ENCODE data around the gene STK33. TPM values are rescaled to one million over a fixed set of nuclear protein-coding genes. Genes with fewer than 3 reads are reported as not detected.

Gene STK33
- total RNA-seq = 10 to 100 TPM in 1 of 2 donors, 1 to 10 TPM in 1; 7.3 to 14.8 TPM

- H3K27ac ChIP-seq = peak within 1 kb of the TSS in 1 of 4 donors; percentile 43
- H3K9me3 ChIP-seq = no peaks in the 10 kb centered on the region
- H3K27me3 ChIP-seq = no peaks in the 10 kb centered on the region
- intact Hi-C loops (cut with DNase I) = no loop called here
- H3K36me3 ChIP-seq (replicated peaks in 1 of 2; ENCODE audit: insufficient read depth in 1 of 2, low read depth in 2 of 2) = no peaks in the 10 kb centered on the region
- WGBS, 2 donors = 4 to 23% methylated on average over 9 to 45 of the region's 55 CpGs
- H3K4me1 ChIP-seq = peaks cover 14% of the 10 kb centered on the region
- DNase-seq = peak; percentile 68 to 84 (median 72)
- TF ChIP-seq POLR2A (IDR thresholded peaks at IDR 0.05) = peak in 2 of 3 donors; percentile 35 to 46
- no peak for TF ChIP-seq CTCF (IDR thresholded peaks at IDR 0.05)
- peak; percentile 90 for ATAC-seq
- H3K4me3 ChIP-seq = peak within 1 kb of the TSS; percentile 59 to 89
Observed at GRCh38 chr11:8593935-8594909, at the start of gene STK33. TSS of gene STK33 (minus strand) at chr11:8594228. CDS start at chr11:8474905, 119,323 bp downstream.

DNA sequence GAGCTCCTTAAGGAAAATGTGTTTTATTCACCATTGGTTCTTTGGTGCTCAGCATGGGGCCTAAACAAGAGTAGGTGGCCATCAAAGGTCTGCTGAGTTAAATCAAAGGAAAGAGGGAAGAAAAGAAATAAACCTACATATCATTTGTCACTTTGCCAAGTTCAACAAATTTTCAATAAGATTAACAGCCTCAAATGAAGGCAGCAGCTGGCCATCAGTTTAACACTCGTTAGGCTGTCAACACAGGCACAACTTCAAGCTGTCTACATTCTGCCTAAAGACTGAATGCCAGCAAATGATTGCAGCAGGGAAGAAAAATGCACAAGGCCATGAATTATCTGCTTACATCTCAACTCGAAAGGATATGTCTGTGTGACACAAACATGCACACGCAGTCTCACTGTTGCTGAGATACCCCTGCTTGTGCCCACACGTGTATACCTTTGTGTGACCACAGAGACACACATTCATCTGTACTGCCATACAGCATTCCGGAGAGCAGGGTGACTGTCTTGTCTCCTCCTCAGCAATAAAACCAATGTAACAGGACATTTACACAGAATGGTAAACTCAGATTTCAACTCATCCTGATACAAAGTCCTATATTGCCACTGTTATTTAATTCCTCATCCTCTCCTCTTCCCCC is 48.3 kb upstream of the STK33 start:
- intact Hi-C loops (cut with DNase I) = no loop called here
- Histone ChIP-seq H3K4me1 (no peaks in the 10 kb centered on the region), H3K4me3 (no peak overlapping the region), H3K36me3 (replicated peaks in 1 of 2; ENCODE audit: insufficient read depth in 1 of 2, low read depth in 2 of 2) (peaks cover 0 to 12% of the 10 kb centered on the region in 2 donors), H3K27me3 (no peaks in the 10 kb centered on the region), H3K9me3 (no peaks in the 10 kb centered on the region), H3K27ac (no peak overlapping the region)
- DNase-seq (no peak), ATAC-seq (no peak)
- no peak for TF ChIP-seq CTCF (IDR thresholded peaks at IDR 0.05)
- TF ChIP-seq POLR2A (IDR thresholded peaks at IDR 0.05) = no peak
- 64 to 66% methylated on average over 5 of the region's 5 CpGs for WGBS, 2 donors

DNA sequence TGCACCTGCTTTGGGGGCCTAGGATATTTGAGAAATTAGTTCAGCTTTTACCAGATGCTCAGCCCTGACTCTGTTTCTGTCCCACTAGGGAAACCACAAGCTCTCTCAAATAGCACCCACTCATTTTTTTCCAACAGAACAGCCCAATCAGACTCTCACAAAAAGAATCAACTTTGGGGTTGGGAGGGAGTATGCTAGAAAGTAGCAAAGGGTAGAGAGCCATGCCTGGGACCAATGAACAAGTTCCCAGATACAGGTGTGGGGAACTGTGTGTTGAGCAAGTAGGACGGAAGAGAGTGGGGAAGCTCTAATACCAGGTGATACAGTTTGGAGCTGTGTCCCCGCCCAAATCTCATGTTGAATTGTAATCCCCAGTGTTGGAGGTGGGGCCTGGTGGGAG is 47.3 kb upstream of the STK33 start:
- H3K4me3 ChIP-seq = no peak overlapping the region
- intact Hi-C loops (cut with DNase I) = no loop called here
- TF ChIP-seq CTCF (IDR thresholded peaks at IDR 0.05) (no peak), POLR2A (IDR thresholded peaks at IDR 0.05) (no peak)
- H3K4me1 ChIP-seq = no peaks in the 10 kb centered on the region
- DNase-seq (no peak), ATAC-seq (no peak)
- no peak overlapping the region for H3K27ac ChIP-seq
- 92 to 94% methylated on average over 2 of the region's 2 CpGs for WGBS, 2 donors
- H3K9me3 ChIP-seq = no peaks in the 10 kb centered on the region
- H3K36me3 ChIP-seq (replicated peaks in 1 of 2; ENCODE audit: insufficient read depth in 1 of 2, low read depth in 2 of 2) = peaks cover 0 to 12% of the 10 kb centered on the region in 2 donors
- no peaks in the 10 kb centered on the region for H3K27me3 ChIP-seq

DNA sequence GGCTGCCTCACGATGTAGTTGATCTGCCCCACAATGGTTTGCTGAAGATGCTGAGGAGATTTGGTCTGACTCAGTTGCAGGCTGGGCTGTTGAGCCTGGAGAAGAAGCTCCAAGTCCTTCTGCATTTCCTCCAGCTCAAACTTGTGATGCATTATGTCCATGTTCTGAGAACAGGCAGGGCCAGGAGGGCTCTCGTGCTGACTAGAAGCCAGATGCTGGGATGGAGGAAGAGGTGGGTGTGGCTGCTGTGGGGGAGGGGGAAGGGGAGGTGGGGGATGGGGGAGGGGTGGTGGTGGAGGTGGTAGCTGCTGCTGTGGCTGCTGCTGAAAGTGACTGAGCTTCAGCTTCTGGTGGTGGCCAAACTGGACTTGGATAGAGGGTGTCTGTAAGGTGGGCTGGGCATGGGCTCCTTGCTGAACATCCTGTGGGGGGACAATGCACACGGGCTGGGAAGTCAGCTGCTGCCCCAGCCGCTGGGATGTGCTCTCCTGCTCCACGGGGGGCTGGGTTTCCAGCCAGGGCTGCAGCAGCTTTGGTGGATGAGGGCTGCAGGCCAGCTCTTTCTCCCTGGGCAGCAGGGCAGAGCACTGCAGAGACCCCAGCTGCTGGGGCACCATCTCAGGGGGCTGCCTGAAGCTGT is 46.4 kb upstream of the STK33 start:
- Histone ChIP-seq H3K27me3 (no peaks in the 10 kb centered on the region), H3K4me1 (no peaks in the 10 kb centered on the region), H3K4me3 (no peak overlapping the region), H3K27ac (no peak overlapping the region), H3K36me3 (replicated peaks in 1 of 2; ENCODE audit: insufficient read depth in 1 of 2, low read depth in 2 of 2) (peaks cover 0 to 7% of the 10 kb centered on the region in 2 donors), H3K9me3 (no peaks in the 10 kb centered on the region)
- no peak for DNase-seq
- intact Hi-C loops (cut with DNase I) = no loop called here
- no peak for ATAC-seq
- 60 to 80% methylated on average over 4 to 5 of the region's 5 CpGs for WGBS, 2 donors
- no peak for TF ChIP-seq CTCF (IDR thresholded peaks at IDR 0.05)

Measured in body of pancreas (tissue), 4 donors.